HG03097 (cell line): Measurements from ENCODE around the gene ANKS4B.
"Not testable (repeated sequence)": the region's sequence is repeated elsewhere in the genome, so short reads cannot be mapped to it uniquely, and the experiment has no call there.

Experiments
- ATAC-seq: cut with Tn5 transposase; IDR thresholded peaks from one replicate; pipeline ENCODE4 v1.9.1; 2021; ENCODE audit not compliant: unreplicated experiment, low FRiP score

ANKS4B gene

GRCh38 chr16:21283521-21284289, 50.2 kb downstream of the ANKS4B start:
- ATAC-seq, result peak; percentile 58

GRCh38 chr16:21284414-21284813, 50.9 kb downstream of the ANKS4B start:
- no peak for ATAC-seq

GRCh38 chr16:21285314-21285713, 51.8 kb downstream of the ANKS4B start:
- ATAC-seq, result no peak

GRCh38 chr16:21289789-21290188, 56.3 kb downstream of the ANKS4B start:
- not testable (repeated sequence) for ATAC-seq

GRCh38 chr16:21300309-21301167, 67.0 kb downstream of the ANKS4B start:
- ATAC-seq, result peak; percentile 36

GRCh38 chr16:21301168-21301894, 67.8 kb downstream of the ANKS4B start:
- ATAC-seq, result peak; percentile 52

GRCh38 chr16:21301895-21302291, 68.4 kb downstream of the ANKS4B start:
- ATAC-seq, result no peak

- no peak for ATAC-seq
Observed at GRCh38 chr16:21302454-21302853, 69.0 kb downstream of the ANKS4B start.

- ATAC-seq, result no peak
Observed at GRCh38 chr16:21302898-21303528, 69.5 kb downstream of the ANKS4B start.
